GM12878 (cell line): ENCODE measurements around the gene PRUNE2. TPM values are rescaled to one million over a fixed set of nuclear protein-coding genes. Genes with fewer than 3 reads are reported as not detected.

Source experiments
- ATAC-seq: fragments of 200-7000 bp; cut with Tn5 transposase; 3 replicates; pipeline ENCODE4 v1.9.1; 2020; ENCODE audit warnings: mild to moderate bottlenecking, moderate library complexity
- BruUV-seq: library from RNA; stranded (reverse); fragments of 400-500 nt; replicated peaks from 2 replicates; lab custom pipeline; 2021; lab: Mats Ljungman, UMichigan
- CTCF ChIA-PET: fragments of 300-600 bp; sonication (Branson Sonifier 250); formaldehyde crosslinking; extraction: SDS; loops from one replicate; lab custom pipeline; 2021; ENCODE audit warnings: inconsistent platforms; lab: Yijun Ruan, JAX
- POLR2A ChIA-PET: fragments of 350-600 bp; formaldehyde crosslinking; extraction: SDS; loops from one replicate; lab custom pipeline; 2021; ENCODE audit warnings: inconsistent platforms; lab: Charles Lee
- RAD21 ChIA-PET: fragments of 300-600 bp; sonication (Branson Sonifier 250); formaldehyde crosslinking; loops from one replicate; lab custom pipeline; 2023; ENCODE audit warnings: antibody characterized with exemption; ENCODE audit not compliant: unreplicated experiment; lab: Charles Lee
- SMC1A ChIA-PET: fragments of 300-600 bp; sonication (Branson Sonifier 250); formaldehyde crosslinking; loops from one replicate; lab custom pipeline; 2023; ENCODE audit not compliant: unreplicated experiment, uncharacterized antibody; lab: Charles Lee
- DNase-seq: peaks from one replicate; pipeline ENCODE4 v3.0.0-alpha.2; 2011; ENCODE audit warnings: low read depth, low spot score
- FAIRE-seq: peaks from 3 replicates; lab custom pipeline; 2011; peaks lifted over from hg19 to GRCh38; lab: Jason Lieb, UNC
- H2AFZ ChIP-seq: 2 replicates; pipeline ENCODE4 v1.6.0; 2011; ENCODE audit warnings: low read depth, low read length, control low read depth; ENCODE audit not compliant: control insufficient read depth
- H3K27ac ChIP-seq: 2 replicates; pipeline ENCODE4 v1.5.1; 2011; ENCODE audit warnings: control low read depth; ENCODE audit not compliant: control insufficient read depth, insufficient read depth
- H3K27me3 ChIP-seq, 2 experiments: replicated peaks in 1 of 2; 2 replicates each; pipeline versions ENCODE4 v1.6.0 to v1.6.1; 2011; ENCODE audit warnings: low read length in 1 of 2; ENCODE audit not compliant: control insufficient read depth in 2 of 2, insufficient read depth in 2 of 2
- H3K36me3 ChIP-seq, 2 experiments: 2 replicates each; pipeline ENCODE4 v1.5.1; 2011; ENCODE audit warnings: low read length in 1 of 2; ENCODE audit not compliant: control insufficient read depth in 2 of 2, insufficient read depth in 2 of 2
- H3K4me1 ChIP-seq: 2 replicates; pipeline ENCODE4 v1.6.1; 2011; ENCODE audit warnings: mild to moderate bottlenecking, low read length, moderate library complexity, mixed read lengths; ENCODE audit not compliant: control insufficient read depth, insufficient read depth
- H3K4me2 ChIP-seq: 2 replicates; pipeline ENCODE4 v1.6.0; 2011; ENCODE audit warnings: control low read depth; ENCODE audit not compliant: control insufficient read depth, insufficient read depth
- H3K4me3 ChIP-seq: fragments of 200-600 bp; sonication (generic); 2 replicates; pipeline ENCODE4 v1.5.1; 2016
- H3K79me2 ChIP-seq: 2 replicates; pipeline ENCODE4 v1.6.0; 2011; ENCODE audit warnings: low read length; ENCODE audit not compliant: control insufficient read depth, insufficient read depth
- H3K9ac ChIP-seq: 2 replicates; pipeline ENCODE4 v1.8.0; 2011; ENCODE audit warnings: low read length, control low read depth, mixed read lengths; ENCODE audit not compliant: control insufficient read depth, insufficient read depth
- H3K9me3 ChIP-seq: replicated peaks from 3 replicates; pipeline ENCODE4 v1.5.1; 2011; ENCODE audit warnings: mild to moderate bottlenecking, low read length; ENCODE audit not compliant: control insufficient read depth, insufficient read depth
- H4K20me1 ChIP-seq: 2 replicates; pipeline ENCODE4 v1.6.0; 2011; ENCODE audit not compliant: control insufficient read depth, insufficient read depth
- BACH1 ChIP-seq: fragments of 450-650 bp; IDR thresholded peaks from 2 replicates; pipeline ENCODE4 v1.6.1; 2017; ENCODE audit warnings: mild to moderate bottlenecking, borderline replicate concordance
- CBX5 ChIP-seq: sonication (generic); IDR thresholded peaks from 2 replicates; pipeline ENCODE4 v1.6.1; 2016; ENCODE audit warnings: low read depth, moderate library complexity, mild to moderate bottlenecking, inconsistent platforms
- CHD2 ChIP-seq: IDR thresholded peaks from 2 replicates; pipeline ENCODE4 v1.6.1; 2011; ENCODE audit warnings: low read depth, low read length, improper control_type of control experiment, borderline replicate concordance
- FOXM1 ChIP-seq: IDR thresholded peaks from 2 replicates; pipeline ENCODE4 v1.6.1; 2012; ENCODE audit warnings: low read depth, mild to moderate bottlenecking, inconsistent platforms, low read length, moderate library complexity
- IKZF2 ChIP-seq, 2 experiments: fragments of 450-650 bp; IDR thresholded peaks; 2 replicates each; pipeline ENCODE4 v1.6.1; 2017; ENCODE audit warnings: mild to moderate bottlenecking in 2 of 2, moderate library complexity in 2 of 2
- JUND ChIP-seq: IDR thresholded peaks from 2 replicates; pipeline ENCODE4 v1.6.1; 2012; ENCODE audit warnings: low read depth, mild to moderate bottlenecking, low read length, improper control_type of control experiment, moderate library complexity
- MTA3 ChIP-seq: IDR thresholded peaks from 2 replicates; pipeline ENCODE4 v1.6.1; 2012; ENCODE audit warnings: low read length, inconsistent platforms, borderline replicate concordance
- NFYB ChIP-seq: IDR thresholded peaks from 2 replicates; pipeline ENCODE4 v1.6.1; 2011; ENCODE audit warnings: low read depth, mild to moderate bottlenecking, low read length, improper control_type of control experiment, moderate library complexity; ENCODE audit not compliant: insufficient read depth
- SP1 ChIP-seq: IDR thresholded peaks from one replicate; pipeline ENCODE4 v1.6.1; 2011; ENCODE audit warnings: low read depth, low read length
- ZNF384 ChIP-seq: IDR thresholded peaks from 2 replicates; pipeline ENCODE4 v1.6.1; 2012; ENCODE audit warnings: low read depth, mild to moderate bottlenecking, low read length, improper control_type of control experiment, borderline replicate concordance
- ZSCAN29 ChIP-seq: fragments of 450-650 bp; IDR thresholded peaks from 2 replicates; pipeline ENCODE4 v1.6.1; 2017; ENCODE audit warnings: mild to moderate bottlenecking, moderate library complexity
- WGBS: methylation state at CpG from one replicate; pipeline ENCODE4 v1.1.6; 2016; ENCODE audit warnings: low lambda C conversion rate; ENCODE audit not compliant: insufficient replicate concordance, insufficient coverage; ENCODE audit errors: missing lambda C conversion rate; 5-methylcytosine and 5-hydroxymethylcytosine counted together
- in situ Hi-C: fragments of 300-500 bp; cut with MboI; formaldehyde crosslinking; loops from 9 replicates; pipeline ENCODE4 v1.14.3; 2018; ENCODE audit warnings: mixed read lengths
- intact Hi-C: fragments of 100-400 bp; cut with micrococcal nuclease; formaldehyde crosslinking; loops from one replicate; pipeline ENCODE4 v1.14.2; 2022; ENCODE audit not compliant: unreplicated experiment
- polyA plus RNA-seq, 11 experiments: library from polyadenylated mRNA; depleted of rRNA in 4 of 11; unstranded in 6 of 11; stranded (reverse) in 5 of 11; fragments of >200 nt; fragmentation: Nextera tagmentation in 4 of 11; fragmentation: Illumina TruSeq in 1 of 11; extraction: Ambion mirVana in 4 of 11; extraction: Trizol in 1 of 11; gene quantifications; 1 replicate in 1 of 11; 2 replicates in 10 of 11; pipeline versions ENCODE4 v1.2.1 to v1.2.3, GENCODE V29; 2011 to 2016; ENCODE audit warnings: inconsistent platforms in 2 of 11, missing spikeins in 2 of 11, low read depth in 1 of 11
- total RNA-seq, 4 experiments: library from RNA; depleted of rRNA in 3 of 4; stranded (reverse); fragments of >200 nt in 3 of 4; fragmentation: Illumina TruSeq in 1 of 4; extraction: Trizol in 1 of 4; gene quantifications; 2 replicates each; pipeline versions ENCODE4 v1.2.1 to v1.2.3, GENCODE V29; 2013 to 2021
- TF ChIP-seq, protein P1 (sequence below): IDR thresholded peaks from 2 replicates; pipeline ENCODE4 v1.6.1; 2012; ENCODE audit warnings: improper control_type of control experiment, low read depth, low read length; ENCODE audit not compliant: insufficient replicate concordance
- TF ChIP-seq, protein P2 (sequence below): fragments of 450-650 bp; IDR thresholded peaks from 2 replicates; pipeline ENCODE4 v1.6.1; 2017; ENCODE audit warnings: low read depth, mild to moderate bottlenecking, moderate library complexity

PRUNE2 gene
- total and polyA plus RNA-seq, 10 of the 15 experiments (the other 5 are each of a cell fraction or from before 2014, with no cell fraction given) = 0.07 to 0.63 (median 0.25) TPM

DNA sequence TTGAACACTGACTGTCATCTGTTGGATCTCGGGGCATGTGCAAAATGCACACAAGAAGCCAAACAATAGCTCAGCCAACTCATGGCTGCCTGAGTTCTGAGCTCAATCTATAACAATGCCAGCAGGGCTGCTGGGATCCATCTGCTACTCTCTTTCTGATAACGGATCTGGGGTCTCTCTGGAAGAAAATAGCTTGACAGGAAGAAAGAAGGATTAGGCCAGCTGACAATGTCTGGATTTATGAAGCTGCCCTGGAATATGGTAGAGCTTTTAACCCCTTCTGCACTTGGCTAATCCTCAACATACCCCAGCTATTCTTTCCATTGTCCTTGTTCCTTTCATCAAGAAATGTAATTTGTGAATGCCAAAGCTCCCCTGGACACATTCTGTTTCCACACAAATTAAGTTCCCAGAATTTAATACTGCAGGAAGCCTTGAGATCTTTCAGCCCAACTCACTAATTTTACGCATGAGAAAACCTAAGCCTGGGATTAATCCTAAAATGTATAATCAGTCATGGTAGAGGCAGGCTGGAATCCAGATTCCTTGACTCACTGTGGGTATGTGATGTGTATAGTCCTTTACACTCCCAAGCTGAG, 204.4 kb downstream of the PRUNE2 start:
- no peaks in the 10 kb centered on the region for H4K20me1 ChIP-seq
- no peak overlapping the region for H3K9ac ChIP-seq
- H3K27ac ChIP-seq = no peak overlapping the region
- in situ Hi-C loops (loop anchor here (5.0 kb wide), 1 partner anchor 254 kb away; no protein-coding TSS in a partner anchor), intact Hi-C loops (loop anchor here (5.0 to 10.0 kb wide), 2 partner anchors 299 to 1437 kb away; no protein-coding TSS in a partner anchor)
- H3K4me3 ChIP-seq = no peak overlapping the region
- H3K36me3 ChIP-seq = no peaks in the 10 kb centered on the region
- H3K4me1 ChIP-seq = no peaks in the 10 kb centered on the region
- DNase-seq = no peak
- no TSS peak for BruUV-seq
- H3K9me3 ChIP-seq = no peaks in the 10 kb centered on the region
- TF ChIP-seq NFYB (no peak), JUND (no peak), IKZF2 (IDR thresholded peaks at IDR 0.05) (no peak), FOXM1 (no peak), CHD2 (no peak), CBX5 (no peak), ZNF384 (no peak), SP1 (no peak), ZSCAN29 (no peak), BACH1 (no peak), MTA3 (no peak)
- TF ChIP-seq, protein P1, sequence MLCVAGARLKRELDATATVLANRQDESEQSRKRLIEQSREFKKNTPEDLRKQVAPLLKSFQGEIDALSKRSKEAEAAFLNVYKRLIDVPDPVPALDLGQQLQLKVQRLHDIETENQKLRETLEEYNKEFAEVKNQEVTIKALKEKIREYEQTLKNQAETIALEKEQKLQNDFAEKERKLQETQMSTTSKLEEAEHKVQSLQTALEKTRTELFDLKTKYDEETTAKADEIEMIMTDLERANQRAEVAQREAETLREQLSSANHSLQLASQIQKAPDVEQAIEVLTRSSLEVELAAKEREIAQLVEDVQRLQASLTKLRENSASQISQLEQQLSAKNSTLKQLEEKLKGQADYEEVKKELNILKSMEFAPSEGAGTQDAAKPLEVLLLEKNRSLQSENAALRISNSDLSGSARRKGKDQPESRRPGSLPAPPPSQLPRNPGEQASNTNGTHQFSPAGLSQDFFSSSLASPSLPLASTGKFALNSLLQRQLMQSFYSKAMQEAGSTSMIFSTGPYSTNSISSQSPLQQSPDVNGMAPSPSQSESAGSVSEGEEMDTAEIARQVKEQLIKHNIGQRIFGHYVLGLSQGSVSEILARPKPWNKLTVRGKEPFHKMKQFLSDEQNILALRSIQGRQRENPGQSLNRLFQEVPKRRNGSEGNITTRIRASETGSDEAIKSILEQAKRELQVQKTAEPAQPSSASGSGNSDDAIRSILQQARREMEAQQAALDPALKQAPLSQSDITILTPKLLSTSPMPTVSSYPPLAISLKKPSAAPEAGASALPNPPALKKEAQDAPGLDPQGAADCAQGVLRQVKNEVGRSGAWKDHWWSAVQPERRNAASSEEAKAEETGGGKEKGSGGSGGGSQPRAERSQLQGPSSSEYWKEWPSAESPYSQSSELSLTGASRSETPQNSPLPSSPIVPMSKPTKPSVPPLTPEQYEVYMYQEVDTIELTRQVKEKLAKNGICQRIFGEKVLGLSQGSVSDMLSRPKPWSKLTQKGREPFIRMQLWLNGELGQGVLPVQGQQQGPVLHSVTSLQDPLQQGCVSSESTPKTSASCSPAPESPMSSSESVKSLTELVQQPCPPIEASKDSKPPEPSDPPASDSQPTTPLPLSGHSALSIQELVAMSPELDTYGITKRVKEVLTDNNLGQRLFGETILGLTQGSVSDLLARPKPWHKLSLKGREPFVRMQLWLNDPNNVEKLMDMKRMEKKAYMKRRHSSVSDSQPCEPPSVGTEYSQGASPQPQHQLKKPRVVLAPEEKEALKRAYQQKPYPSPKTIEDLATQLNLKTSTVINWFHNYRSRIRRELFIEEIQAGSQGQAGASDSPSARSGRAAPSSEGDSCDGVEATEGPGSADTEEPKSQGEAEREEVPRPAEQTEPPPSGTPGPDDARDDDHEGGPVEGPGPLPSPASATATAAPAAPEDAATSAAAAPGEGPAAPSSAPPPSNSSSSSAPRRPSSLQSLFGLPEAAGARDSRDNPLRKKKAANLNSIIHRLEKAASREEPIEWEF = no peak
- TF ChIP-seq, protein P2, sequence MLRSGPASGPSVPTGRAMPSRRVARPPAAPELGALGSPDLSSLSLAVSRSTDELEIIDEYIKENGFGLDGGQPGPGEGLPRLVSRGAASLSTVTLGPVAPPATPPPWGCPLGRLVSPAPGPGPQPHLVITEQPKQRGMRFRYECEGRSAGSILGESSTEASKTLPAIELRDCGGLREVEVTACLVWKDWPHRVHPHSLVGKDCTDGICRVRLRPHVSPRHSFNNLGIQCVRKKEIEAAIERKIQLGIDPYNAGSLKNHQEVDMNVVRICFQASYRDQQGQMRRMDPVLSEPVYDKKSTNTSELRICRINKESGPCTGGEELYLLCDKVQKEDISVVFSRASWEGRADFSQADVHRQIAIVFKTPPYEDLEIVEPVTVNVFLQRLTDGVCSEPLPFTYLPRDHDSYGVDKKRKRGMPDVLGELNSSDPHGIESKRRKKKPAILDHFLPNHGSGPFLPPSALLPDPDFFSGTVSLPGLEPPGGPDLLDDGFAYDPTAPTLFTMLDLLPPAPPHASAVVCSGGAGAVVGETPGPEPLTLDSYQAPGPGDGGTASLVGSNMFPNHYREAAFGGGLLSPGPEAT = no peak
- no peak for ATAC-seq
- no peak for FAIRE-seq
- ChIA-PET CTCF (interaction anchor here (0.6 to 1.3 kb wide), 4 partner anchors 34 to 308 kb away, joined by 3 to 4 read pairs (median 3); partner anchors contain the start of gene PCA3), POLR2A (no interaction called here), SMC1A (no interaction called here), RAD21 (no interaction called here)
- 31% methylated on average over 3 of the region's 3 CpGs for WGBS
- peaks cover 0 to 3% of the 10 kb centered on the region in 2 experiments; a peak in 3 of 4 replicates for H3K27me3 ChIP-seq
- no peak overlapping the region for H2AFZ ChIP-seq
- H3K79me2 ChIP-seq = no peaks in the 10 kb centered on the region
- no peak overlapping the region for H3K4me2 ChIP-seq
